Ovary (tissue), 3 donors: ENCODE results near the gene CACNB3.

Experiments used
- EP300 ChIP-seq: sonication (generic); formaldehyde crosslinking; IDR thresholded peaks from one replicate; pipeline ENCODE4 v1.6.1; 2017; ENCODE audit warnings: antibody characterized with exemption
- POLR2A ChIP-seq: fragments of 450-650 bp; IDR thresholded peaks from one replicate; pipeline ENCODE4 v1.6.1; 2017; ENCODE audit warnings: antibody characterized with exemption, mild to moderate bottlenecking, moderate library complexity
- TF ChIP-seq, protein P1 (sequence below), 3 donors: fragments of 450-650 bp in 2 of 3; fragments of 200-600 bp in 1 of 3; IDR thresholded peaks; one replicate each; pipeline versions ENCODE4 v1.5.1 to v1.8.0; 2016 to 2022; ENCODE audit warnings: antibody characterized with exemption in 3 of 3, mild to moderate bottlenecking in 1 of 3
- donor health status: DM: no; HTN: no; CAD: no.

DNA sequence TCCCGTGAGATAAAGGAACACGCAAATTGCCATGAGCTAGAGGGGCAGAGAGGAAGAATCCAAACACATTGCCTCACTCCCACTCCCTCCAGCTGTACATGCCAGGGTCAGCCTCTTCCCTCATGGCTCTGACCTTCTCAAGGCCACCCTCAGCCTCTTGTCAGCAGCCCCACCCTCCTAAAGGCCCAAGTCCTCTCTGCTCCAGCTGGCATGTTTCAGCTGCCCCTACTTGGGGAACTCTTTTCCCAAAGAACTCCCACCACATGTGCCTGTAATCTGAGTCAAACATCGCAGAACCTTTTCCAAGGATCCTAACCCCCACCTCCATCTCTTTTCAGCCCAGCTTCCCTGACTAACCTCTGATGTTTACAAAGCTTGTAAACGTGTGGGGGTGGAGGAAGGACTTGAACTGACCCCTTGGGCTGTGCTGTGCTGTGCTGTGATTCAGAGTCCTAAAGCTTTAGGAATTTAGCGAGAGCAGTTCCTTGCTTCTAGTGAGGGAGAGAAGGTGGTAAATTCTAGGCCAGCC lies 7.3 kb upstream of the CACNB3 start:
- TF ChIP-seq EP300, result no peak
- TF ChIP-seq, protein P1, sequence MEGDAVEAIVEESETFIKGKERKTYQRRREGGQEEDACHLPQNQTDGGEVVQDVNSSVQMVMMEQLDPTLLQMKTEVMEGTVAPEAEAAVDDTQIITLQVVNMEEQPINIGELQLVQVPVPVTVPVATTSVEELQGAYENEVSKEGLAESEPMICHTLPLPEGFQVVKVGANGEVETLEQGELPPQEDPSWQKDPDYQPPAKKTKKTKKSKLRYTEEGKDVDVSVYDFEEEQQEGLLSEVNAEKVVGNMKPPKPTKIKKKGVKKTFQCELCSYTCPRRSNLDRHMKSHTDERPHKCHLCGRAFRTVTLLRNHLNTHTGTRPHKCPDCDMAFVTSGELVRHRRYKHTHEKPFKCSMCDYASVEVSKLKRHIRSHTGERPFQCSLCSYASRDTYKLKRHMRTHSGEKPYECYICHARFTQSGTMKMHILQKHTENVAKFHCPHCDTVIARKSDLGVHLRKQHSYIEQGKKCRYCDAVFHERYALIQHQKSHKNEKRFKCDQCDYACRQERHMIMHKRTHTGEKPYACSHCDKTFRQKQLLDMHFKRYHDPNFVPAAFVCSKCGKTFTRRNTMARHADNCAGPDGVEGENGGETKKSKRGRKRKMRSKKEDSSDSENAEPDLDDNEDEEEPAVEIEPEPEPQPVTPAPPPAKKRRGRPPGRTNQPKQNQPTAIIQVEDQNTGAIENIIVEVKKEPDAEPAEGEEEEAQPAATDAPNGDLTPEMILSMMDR (IDR thresholded peaks at IDR 0.05), result no peak
- no peak for TF ChIP-seq POLR2A
